Hematopoietic multipotent progenitor cell treated with erythropoietin and hydrocortisone succinate and interleukin-3 and kit ligand, for 4 days (in vitro differentiated cells): Measurements from ENCODE around the gene STK38.
"Not testable (repeated sequence)": the region's sequence is repeated elsewhere in the genome, so short reads cannot be mapped to it uniquely, and the experiment has no call there.

ENCODE experiments used
- DNase-seq: peaks from one replicate; pipeline ENCODE4 v3.0.0-alpha.2; 2015

STK38 gene

DNA sequence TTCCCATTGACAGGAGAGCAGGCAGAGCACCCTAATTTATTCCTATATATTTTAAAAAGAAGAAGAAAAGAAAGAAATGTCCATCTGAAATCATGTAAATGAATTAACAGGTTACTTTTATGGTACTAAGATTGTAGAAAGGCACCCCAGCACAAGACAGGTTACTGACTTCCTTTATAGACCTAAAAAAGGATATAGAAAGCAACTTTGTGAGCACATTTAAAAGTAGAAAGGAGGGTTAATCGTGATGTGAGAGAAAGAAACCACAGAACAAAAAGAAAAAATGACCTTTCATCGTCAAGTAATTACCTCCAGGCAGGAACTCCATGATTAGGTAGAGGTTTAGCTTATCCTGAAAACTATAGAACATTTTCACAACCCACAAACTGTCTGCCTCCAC, 29.9 kb downstream of the STK38 start:
- no peak for DNase-seq

DNA sequence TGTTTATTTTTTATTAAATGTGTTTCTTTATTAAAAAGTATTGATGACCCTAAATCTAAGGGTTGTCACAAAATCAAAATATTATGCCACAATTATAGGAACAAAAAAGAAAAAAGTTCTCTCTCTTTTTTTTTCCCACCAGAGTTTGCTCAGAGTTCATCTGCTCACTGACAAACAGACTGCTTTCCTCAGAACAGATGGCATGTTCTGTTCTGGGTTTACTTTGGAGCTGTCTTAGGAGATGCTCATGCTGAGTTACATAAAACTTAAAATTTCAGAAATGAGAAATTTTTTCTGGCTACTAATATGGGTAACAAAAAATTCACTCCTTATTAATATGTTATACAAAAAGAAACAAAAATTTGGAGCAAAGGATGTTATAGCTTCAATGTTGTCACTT, 30.3 kb downstream of the STK38 start:
- no peak for DNase-seq

DNA sequence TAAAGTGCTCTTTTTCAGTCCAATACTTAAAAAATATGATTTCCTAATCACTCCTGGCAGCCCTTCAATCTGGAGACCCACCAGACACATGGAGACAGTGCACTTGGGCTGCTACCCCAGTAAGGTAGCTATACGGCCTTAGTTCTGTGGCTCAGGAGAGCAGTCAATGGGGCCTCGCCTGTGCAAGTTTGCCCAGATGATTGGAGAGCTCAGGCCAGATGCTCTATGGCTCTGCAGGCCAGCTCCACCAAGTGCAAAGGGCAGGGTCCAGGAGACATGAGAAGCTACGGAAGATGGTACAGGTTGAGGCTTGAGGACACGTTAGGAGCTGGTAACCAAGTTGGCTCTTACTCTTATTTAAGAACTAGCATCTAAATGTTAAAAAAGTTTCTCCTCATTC, 30.7 kb downstream of the STK38 start:
- no peak for DNase-seq

GRCh38 chr6:36515844-36516243, 31.4 kb downstream of the STK38 start:
- no peak for DNase-seq

- DNase-seq = no peak
Observed at GRCh38 chr6:36514554-36515456, 32.5 kb downstream of the STK38 start.

GRCh38 chr6:36510365-36510764, 36.9 kb downstream of the STK38 start:
- no peak for DNase-seq

DNA sequence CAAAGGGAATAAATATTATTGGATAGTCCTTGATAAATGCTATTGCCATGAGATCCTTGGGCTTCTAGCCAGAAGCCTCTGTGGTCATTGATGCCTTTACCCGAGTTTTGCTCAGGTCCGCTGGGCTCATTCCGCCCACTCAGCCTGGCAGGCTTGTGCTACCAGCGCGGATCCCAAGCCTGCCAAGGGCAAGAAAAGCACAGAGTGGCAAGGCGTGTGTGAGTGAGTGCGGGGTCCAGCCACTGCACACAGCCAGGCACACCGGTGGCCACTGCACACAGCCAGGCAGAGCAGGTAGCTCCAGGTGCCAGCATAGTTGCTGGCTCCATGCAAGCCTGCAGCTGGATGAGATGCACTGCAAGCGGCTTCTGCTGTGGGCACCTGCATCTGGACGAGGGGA, 38.7 kb downstream of the STK38 start:
- DNase-seq = no peak

GRCh38 chr6:36506611-36507010, 40.7 kb downstream of the STK38 start:
- no peak for DNase-seq

DNA sequence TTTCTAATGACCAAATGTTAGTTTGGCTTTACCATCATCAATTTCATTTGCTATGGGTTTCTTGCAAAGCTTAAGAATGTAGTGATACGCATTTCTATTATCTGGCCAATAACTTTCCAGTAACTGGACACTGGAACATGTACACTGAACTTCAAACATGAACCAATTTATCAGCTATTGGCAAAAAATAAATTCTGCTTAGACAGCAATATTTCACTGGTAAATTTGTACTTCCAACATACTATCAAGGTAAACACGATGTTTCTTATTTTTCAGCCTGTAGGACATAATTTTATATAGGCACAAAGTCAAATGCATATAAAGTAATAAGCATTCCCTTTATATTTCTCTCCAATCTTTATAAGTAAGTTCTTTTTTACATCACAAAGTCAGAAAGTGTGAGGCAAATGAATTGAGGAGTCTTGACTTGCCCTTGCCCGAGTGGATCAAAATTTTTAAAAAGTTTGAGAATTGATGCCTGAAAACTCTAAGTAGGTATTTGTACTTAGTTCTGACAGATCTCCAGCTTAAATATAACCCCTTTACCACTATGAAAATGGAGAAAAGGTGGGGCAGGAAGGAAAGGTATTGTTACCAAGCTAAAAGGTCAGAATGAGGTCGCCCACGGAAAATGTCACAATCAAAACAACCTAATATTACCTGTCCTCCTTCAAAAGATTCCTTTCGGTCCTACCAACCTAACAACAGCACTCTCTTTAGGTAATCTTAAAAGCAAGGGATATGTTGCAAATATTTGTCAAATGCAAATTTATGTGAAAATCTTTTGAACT, 41.3 kb downstream of the STK38 start:
- DNase-seq = no peak

DNA sequence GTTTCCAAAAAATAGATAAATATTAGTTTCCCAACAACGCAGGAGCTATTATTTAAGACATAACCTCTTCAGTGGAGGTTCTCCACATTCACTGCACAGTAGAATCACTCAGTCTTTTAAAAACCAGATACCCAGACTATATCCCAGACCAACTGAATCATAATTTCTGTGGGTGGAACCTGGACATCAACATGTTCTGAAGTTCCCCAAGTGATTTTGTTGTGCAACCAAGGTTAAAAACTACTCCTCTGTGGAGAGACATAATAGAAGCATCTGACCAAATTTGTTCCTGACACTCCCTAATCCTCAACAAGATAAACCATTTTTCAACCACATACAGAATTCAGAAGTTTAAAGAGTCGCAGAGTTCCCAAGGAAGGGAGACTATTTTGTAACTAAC, 42.3 kb downstream of the STK38 start:
- DNase-seq = no peak

DNA sequence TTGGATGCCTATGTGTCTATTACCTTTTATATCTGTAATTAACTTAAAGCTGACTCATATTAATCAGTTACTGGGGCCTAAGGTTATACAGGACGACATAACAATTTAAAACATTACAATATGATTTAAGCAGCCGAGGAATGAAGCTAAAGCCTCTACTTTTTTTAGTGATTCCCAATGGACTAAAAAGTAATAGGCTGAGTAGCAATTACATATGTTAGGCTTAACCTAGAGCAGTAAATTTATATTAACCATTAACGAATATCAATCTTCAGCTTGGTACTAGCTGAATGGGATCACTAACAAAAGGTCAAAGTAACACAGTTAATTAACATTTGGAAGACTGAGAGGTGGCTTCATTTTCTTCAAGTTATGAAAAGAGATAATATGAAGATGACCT, 43.1 kb downstream of the STK38 start:
- DNase-seq = no peak

DNA sequence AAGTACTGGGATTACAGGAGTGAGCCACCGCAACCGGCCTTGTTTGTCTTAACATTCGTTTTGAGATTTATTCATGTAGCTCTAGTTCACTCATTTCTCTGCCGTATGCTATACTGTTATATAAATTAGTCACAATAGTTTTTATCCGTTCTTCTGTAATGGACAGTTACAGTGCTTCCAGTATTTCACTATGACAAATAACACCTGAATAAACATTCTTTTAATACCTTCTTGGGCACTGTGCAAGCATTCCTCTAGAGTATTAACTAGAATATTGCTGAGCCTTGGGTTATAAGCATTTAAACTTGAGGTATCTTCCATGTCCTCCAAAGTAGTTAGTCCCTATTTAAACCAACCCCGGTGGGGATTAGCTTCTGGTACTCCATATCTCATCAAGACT, 45.6 kb downstream of the STK38 start:
- DNase-seq = no peak

DNA sequence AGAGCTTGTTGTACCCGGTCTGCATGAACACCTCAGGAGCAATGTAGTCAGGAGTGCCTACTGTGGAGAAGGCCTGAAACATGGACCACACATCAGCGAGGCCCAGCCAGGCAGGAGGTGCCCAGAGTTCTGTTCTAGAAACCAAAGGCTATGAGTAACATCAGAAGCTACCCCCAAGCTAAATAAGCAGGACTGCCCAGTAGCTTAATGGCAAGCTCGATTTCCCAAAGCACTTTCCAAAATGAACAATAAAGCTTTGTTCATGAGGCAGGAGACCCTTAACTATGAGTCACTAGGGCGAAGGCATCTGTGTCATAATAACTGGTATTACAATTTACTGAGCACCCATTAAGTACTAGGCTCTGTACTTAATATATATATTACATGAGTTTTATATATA, 47.4 kb downstream of the STK38 start:
- DNase-seq = no peak

GRCh38 chr6:36495086-36495485, 52.2 kb downstream of the STK38 start:
- no peak for DNase-seq

GRCh38 chr6:36493859-36494258, 53.4 kb downstream of the STK38 start:
- peak; percentile 76 for DNase-seq

GRCh38 chr6:36493319-36493718, 54.0 kb downstream of the STK38 start:
- no peak for DNase-seq

GRCh38 chr6:36492621-36493020, 54.7 kb downstream of the STK38 start:
- peak; percentile 25 for DNase-seq

DNA sequence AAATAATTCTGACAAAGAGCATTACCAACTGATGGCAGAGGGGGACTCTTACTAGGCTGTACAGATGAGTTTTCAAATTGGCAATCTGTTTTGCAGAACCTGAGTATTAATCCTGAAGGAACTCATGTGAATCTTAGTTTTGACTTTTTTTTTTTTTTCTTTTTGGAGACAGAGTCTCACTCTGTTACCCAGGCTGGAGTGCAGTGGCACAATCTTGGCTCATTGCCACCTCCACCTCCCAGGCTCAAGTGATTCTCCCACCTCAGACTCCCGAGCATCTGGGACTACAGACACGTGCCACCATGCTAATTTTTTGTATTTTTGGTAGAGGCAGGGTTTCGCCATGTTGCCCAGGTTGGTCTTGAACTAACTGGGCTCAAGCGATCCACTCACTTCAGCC, 55.2 kb downstream of the STK38 start:
- DNase-seq = no peak

DNA sequence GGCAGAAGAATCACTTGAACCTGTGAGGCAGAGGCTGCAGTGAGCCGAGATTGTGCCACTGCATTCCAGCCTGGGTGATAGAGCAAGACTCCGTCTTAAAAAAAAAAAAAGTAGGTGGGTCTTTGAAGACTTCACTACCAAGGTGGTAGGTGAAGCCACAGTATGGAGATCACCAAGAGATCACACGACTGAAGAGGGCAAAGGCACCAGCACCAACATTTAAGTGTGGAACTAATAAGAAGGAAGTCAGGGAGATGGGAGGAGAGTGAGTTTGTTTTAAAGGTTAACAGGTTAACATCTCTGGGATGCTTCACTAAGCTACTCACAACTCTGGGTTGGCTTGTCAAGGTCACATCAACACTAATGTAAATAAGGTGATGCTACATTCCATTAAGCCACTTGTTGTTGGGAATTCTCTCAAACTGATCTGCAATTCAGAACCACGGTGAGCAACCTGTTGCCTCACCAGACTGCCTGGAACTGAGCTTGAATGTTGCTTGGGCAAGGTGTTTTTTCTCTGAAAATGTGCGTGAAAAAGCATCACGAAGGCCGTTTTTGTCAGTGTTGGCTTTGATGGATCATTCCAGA, 55.8 kb downstream of the STK38 start:
- DNase-seq = no peak

DNA sequence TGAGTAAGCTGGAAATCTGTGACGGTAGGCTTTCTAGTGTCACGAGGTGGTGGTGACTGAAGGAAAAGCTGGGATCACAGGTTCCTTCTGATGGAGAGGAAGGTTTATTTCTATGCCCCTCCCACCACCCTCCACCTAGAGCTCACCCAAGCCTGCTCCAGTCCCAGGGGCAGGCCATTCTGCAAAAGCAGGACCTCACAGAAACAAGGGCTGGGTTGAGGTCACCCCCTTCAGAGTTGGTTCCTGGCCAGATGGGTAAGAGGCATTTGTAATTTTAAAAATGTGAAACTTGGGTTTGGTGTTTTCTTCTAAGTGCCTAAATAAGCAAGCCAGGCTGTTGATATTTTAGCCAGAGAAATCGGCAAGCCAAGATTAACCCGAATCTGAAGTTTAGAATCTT, 57.9 kb downstream of the STK38 start:
- no peak for DNase-seq

GRCh38 chr6:36488221-36488620, 59.1 kb downstream of the STK38 start:
- DNase-seq = no peak

DNA sequence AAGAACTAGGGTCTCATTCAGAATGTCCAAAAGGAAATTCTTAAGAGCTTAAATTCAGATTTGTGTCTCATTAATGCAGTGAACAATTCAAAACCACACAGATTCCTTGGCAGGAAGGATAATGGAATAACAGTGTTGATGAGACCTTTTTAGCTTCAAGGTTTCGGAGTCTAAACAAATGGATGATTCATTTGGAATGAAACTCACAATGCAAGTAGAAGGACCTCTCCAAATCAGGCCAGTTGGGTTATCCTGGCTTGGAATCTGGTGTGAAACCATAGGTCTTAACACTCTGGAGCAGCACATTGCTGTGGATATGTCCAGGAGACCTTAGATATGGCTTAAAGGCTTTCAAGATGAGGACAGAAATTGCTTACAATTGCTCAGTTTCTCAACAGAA, 59.6 kb downstream of the STK38 start:
- DNase-seq = no peak

DNA sequence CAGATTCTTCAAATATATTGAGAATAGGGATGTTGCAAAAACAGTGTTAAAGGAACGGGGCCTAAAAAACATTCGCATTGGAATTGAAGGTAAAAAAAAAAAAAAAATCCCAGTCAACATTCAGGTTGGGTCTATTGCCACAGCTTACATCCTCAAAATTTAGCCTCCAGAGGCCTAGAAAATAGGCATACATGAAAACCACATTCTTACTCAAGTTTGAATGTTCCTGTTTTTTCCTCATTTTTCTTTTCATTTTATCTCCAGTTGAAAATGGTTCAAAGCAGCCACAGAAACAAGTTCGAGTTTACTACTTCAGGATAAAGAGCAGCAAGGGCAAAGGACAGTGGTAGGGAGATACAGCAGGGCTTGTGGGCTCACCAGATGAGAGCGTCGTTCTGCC, 62.5 kb downstream of the STK38 start:
- DNase-seq = no peak

GRCh38 chr6:36483326-36483725, 64.0 kb downstream of the STK38 start:
- not testable (repeated sequence) for DNase-seq
